Activated CD4-positive, alpha-beta T cell treated with anti-CD3 and anti-CD28 coated beads, Interleukin-2, amount 50 U/mL, for 24 hours (primary cell): ENCODE measurements around the gene TBC1D32.
"Not testable (repeated sequence)": the region's sequence is repeated elsewhere in the genome, so short reads cannot be mapped to it uniquely, and the experiment has no call there.

ENCODE experiments used
- DNase-seq, 2 donors: peaks; one replicate each; pipeline ENCODE4 v3.0.0-alpha.2; 2020; ENCODE audit warnings: low read depth in 1 of 2, low spot score in 1 of 2

The TBC1D32 gene, protein sequence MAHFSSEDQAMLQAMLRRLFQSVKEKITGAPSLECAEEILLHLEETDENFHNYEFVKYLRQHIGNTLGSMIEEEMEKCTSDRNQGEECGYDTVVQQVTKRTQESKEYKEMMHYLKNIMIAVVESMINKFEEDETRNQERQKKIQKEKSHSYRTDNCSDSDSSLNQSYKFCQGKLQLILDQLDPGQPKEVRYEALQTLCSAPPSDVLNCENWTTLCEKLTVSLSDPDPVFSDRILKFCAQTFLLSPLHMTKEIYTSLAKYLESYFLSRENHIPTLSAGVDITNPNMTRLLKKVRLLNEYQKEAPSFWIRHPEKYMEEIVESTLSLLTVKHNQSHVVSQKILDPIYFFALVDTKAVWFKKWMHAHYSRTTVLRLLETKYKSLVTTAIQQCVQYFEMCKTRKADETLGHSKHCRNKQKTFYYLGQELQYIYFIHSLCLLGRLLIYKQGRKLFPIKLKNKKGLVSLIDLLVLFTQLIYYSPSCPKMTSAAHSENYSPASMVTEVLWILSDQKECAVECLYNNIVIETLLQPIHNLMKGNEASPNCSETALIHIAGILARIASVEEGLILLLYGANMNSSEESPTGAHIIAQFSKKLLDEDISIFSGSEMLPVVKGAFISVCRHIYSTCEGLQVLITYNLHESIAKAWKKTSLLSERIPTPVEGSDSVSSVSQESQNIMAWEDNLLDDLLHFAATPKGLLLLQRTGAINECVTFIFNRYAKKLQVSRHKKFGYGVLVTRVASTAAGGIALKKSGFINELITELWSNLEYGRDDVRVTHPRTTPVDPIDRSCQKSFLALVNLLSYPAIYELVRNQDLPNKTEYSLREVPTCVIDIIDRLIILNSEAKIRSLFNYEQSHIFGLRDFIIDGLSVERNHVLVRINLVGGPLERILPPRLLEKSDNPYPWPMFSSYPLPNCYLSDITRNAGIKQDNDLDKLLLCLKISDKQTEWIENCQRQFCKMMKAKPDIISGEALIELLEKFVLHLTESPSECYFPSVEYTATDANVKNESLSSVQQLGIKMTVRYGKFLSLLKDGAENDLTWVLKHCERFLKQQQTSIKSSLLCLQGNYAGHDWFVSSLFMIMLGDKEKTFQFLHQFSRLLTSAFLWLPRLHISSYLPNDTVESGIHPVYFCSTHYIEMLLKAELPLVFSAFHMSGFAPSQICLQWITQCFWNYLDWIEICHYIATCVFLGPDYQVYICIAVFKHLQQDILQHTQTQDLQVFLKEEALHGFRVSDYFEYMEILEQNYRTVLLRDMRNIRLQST

DNA sequence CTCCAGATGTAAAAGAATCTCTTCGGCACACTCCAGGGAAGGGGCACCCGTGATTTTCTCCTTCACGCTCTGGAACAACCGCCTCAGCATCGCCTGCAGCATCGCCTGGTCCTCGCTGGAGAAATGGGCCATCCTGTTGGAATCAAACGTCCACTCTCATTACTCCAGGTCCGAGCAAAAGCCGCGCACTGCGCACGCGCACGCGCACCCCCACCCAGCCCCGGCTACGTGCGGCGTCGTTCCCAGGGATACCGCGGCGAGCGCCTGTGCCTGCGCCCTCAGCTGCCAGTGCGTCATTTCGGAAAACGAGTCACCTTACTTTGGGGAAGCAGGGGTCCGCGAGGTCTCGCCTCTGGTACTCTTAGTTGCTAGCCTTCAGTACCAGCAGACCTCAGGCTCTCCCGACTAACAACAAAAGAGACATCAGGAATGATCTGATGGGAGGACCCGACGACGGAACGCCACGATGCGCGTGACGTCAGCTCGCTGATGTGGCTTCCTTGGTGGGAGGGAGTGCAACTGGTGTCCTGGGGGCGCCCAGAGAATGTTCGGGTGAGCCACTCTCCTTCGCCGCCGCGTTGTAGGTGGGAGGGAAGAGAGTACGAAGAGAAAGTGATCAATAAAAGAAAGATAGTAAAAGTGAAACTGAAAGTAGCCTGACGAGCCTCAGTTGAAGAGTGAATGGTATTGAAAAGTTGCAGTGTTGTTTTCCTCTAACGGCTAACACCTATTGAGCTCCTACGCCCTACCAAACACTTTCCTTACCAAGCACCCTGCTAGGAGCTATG is at the start of gene TBC1D32:
Gene TBC1D32, minus strand, starts transcription at position 182 of the 788 bp plus-strand sequence. Its CDS starts 50 bp downstream, at position 132.
- DNase-seq: peak; percentile 77

DNA sequence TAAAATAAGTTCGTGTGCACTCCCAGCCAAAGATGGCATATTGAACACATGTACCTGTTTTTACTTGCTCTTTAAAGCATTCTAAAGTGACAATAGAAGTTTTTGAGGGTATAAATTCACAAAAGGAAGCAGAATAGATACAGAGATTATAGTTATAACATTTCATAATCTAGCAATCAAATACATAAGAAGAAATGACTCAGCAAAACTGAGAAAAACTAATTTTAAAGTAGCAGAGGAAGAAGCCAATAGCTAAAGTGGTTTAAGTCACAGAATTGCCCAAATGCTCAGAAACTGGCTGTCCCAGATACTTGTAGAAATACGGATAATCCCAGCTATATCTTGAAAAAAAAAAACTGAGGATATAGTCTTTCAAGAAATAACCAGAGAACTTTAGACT is 49.2 kb upstream of the TBC1D32 start:
- DNase-seq: no peak

DNA sequence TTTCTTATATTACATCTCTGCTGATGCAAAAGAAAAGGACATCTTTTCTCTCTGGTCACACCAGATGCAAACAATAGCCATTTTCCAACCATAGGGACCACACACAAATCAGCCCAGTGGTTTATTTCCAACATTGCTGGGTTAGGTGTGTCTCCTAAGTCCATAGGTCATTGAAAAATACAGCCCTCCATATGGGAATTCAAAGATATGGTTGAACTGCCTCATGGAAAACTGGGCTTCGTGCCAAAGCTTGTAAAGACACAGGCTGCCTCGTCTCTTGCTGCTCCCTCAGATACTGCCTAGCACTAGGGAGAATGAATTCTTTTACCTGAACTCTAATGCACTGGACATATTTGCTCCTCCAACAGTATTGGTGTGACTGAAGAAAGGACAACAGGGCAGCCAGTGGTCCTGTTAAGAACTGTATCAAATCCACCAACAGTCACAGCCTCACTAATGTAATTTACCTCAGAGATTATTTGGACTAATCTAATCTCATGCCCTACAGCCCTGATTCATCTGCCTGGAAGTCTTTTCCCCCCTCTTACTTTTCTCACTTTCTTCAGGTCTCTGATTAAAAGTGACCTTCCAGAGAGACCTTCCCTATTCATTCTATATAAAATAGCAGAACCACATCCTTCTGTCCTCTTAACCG is 48.3 kb upstream of the TBC1D32 start:
- DNase-seq: no peak

DNA sequence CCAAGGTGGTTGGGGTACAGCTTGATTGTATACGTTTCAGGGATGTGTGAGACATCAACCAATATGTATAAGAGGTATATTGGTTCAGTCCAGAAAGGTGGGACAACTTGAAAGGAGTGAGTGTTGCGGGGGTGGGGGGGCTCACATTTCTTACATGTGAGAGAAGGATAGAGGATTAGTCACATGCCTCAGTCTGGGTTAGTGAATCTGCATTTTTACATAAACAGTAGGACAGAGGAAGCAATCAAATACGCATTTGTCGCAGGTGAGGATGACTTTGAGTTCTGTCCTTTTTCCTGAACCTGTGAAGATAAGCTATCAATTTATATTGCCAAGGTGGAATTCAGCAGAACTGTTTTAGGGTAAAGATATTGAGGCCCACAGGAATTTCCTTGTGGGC is 42.1 kb upstream of the TBC1D32 start:
- DNase-seq: no peak

DNA sequence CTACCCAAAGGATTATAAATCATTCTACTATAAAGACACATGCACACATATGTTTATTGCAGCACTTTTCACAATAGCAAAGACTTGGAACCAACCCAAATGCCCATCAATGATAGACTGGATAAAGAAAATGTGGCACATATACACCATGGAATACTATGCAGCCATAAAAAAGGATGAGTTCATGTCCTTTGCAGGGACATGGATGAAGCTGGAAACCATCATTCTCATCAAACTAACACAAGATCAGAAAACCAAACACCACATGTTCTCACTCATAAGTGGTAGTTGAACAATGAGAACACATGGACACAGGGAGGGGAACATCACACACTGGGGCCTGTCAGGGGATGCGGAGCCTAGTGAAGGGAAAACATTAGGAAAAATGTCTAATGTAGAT is 39.9 kb upstream of the TBC1D32 start:
- DNase-seq: not testable (repeated sequence)

DNA sequence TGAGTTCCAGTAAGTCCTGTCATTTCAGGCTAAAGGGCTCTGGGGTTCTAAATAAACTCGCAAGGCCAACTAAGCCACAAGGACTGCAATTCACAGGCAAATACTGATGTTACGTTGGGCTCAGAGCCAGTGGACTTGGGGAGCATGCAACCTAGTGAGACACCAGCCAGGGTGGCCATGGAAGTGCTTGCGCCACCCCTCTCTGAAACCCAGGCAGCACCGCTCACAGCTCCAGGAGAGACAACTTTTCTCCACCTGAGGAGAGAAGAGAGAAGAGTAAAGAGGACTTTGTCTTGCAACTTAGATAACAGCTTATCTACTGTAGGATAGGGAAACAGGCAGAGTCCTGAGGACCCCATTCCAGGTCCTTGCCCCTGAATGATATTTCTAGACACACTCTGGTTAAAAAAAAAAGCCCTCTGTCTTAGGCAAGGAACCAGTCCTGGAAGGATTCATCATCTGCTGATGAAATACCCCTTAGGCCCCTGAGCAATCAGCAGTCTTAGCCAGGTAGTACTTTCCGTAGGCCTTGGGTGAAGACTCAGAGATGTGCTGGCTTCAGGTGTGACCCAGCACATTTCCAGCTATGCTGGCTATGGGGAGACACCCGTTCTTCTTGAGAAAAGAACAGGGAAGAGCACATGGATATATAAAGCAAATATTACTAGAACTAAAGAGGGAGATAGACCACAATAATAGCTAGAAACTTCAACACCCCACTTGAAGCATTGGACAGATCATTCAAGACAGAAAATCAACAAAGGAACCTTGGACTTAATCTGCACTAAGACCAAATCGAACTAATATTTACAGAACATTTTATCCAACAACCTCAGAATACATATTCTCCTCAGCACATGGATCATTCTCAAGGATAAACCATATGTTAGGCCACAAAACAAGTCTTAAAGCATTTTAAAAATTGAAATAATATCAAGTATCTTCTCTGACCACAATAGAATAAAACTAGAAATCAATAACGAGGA is 31.5 kb upstream of the TBC1D32 start:
- DNase-seq: no peak

DNA sequence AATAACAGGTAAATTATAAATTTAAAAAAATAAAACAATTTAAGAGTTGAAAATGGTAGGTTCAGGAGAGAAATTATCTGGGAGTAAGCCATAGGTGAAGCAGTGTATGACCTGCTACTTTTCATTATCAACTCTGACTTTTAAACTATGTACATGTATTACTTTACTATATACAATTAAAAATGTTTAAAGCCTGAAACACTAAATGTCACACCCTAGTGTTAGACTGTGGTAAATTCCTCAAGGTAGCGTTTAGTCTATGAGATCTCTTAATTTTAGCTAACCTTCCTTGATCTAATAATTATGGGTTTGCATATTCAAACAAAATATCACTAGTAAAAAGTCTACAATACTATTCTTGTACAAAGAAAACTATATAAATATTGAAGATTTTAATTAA is 22.3 kb upstream of the TBC1D32 start:
- no peak for DNase-seq

DNA sequence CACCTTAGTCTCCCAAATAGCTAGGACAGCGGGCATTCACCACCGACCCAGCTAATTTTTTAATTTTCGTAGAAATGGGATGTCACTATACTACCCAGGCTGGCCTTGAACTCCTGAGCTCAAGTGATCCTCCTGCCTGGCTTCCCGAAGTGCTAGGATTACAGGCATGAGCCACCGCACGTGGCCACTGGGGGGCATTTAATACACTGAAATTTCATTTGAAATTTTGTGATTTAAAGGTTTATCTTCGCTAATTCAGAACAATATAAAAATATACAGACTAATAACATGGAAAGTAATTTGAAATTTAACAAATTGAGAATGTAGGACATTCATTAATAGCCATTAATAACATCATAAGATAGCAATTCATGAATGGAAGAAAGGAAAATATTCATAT is 20.5 kb upstream of the TBC1D32 start:
- DNase-seq: no peak

DNA sequence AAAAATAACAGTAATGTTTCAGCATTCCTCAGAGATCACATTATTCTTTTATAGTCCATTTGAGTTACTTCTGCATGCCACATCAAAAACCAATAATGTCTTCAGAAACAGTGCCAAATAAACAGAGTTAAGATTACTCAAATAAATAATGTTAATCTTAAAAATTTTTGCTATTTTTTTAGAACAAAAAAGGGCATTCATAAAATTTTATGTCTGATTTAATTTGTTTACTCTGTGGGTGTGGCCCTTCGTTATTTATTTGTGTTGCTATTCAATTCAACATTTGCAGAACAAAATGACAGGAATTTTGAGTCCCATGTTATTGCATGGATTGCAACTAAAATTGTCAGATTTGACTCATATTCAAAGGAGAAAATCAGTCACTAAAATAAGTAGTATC is 18.7 kb upstream of the TBC1D32 start:
- no peak for DNase-seq

DNA sequence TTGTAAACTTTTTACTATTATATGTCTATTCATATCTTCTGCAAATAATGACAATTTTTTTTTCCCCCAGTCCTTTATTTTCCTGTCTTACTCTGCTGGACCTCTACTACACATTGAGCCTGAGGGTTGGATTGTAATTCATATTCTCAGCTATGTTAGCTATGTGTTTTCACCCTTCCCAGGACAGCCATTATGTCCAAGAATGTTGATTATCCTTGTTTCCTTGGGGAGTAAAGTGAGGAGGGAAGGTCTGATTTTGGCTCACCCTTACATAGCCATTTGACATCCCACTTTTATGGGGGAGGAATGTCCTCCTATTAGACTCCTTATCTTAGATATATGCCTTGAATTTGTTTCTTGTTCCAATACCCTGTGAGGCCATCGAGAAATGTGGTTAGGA is 17.6 kb upstream of the TBC1D32 start:
- no peak for DNase-seq

DNA sequence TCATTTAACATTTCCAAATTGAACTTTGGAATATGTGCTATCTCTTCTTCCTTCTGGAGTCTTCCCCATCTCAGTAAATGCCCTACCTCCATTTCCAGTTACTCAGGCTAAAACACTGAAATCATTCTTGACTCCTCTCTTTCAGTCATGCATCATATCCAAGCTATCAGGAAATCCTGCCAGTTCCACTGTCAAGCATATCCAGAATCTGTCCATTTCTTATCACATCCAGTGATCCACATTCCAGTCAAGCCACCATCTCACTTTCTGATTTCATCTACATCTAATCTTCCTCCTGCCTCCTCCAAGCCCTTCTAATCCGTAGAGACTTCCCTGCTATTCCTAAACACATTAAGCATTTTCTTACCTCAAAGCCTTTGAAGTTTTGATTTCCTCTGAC is 15.3 kb upstream of the TBC1D32 start:
- DNase-seq: no peak

DNA sequence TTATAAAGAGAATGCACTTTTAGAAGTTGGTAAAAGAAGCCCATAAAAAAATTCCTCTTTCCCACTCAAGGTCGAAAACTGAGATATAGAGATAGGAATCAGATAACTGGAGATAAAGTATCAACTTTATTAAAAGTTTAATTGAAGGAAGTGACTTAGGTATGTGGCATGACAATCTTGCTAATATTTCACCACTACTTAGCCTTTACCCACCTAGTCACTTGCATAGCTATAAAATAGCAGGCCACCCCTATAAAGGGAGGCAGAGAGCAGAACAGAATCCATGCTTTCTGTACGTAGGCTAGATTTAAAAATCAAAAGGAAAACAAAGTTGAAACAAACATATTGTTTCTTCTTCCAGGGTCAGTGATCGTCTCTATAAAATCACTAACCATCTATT is 13.2 kb upstream of the TBC1D32 start:
- DNase-seq: no peak

DNA sequence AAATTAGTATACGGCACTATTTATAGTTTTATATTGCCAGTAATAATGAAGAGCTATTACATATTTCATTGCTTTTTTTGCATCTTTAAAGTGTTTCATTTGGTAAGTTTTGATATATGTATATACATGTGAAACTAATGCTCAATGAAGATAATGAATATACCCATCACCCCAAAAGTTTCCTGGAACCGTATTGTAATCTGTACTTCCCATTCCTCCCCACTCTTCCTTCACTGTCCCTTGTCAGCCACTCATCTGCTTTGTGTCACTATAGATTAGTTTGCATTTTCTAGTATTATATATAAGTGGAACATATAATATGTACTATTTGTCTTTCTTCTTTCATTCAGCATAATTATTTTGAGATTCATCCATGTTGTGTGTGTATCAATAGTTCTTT is 10.3 kb upstream of the TBC1D32 start:
- no peak for DNase-seq

DNA sequence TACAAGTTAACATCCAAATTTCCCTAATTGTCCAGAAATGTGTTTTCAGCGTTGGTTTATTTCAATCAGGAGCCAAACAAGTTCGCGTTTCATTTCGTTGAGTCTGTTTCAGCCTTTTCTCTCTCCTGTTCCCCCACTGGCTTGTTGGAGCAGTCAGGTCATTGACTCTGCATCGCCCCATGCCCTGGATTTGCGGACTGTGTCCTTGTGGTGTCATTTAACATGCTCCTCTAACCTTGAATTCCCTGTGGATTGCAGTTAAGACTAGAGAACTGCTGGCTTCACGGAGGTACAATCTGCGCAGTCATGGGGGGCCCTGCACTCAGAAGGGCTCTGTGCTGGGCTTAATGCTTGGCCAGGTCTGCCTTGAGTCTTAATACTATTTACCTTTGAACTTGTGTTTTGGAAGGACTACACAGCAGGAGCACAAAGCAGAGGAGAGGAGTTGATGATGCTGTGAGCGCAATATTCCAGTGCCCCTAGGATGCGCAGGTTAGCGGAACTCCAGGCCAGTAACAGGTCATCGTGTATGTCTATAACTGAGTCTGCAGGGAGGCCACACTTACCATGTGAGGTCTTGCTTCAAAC is 5.5 kb upstream of the TBC1D32 start:
- no peak for DNase-seq

DNA sequence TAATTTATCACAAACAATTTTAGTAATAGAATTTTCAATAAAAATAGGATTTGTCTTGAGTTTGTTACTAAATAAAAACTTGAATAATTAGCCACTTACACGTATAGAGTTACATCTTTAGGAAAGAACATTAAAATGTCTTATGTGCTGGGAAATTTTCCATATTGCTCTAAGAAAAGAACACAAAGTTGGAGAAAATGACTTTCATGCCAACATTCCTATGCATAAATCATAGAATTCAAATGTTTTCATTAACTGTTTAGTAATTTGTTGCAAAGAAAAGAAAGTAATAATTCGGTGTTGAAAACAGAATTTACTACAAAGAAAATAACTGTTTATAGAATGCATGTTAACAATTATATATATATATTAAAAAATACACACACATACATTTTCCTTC is 4.7 kb upstream of the TBC1D32 start:
- DNase-seq: no peak

DNA sequence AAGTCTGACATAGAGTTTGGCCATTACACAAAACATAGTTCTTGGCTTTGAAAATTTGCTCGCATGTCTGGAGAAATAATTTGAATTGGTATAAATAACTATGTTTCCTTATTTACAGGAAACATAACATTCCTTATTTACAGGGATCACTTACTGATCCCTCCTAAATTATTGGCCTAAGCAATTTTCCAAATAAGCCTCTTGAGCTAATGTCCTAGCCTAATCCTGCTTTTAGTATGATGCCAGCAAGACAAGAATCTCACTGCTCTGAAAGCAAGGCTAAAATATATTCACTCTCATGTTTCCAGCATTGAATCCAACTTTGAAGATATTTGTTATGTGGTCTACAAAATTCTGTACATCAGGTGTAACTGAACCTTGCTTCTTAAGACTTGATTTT is 4.1 kb upstream of the TBC1D32 start:
- no peak for DNase-seq

DNA sequence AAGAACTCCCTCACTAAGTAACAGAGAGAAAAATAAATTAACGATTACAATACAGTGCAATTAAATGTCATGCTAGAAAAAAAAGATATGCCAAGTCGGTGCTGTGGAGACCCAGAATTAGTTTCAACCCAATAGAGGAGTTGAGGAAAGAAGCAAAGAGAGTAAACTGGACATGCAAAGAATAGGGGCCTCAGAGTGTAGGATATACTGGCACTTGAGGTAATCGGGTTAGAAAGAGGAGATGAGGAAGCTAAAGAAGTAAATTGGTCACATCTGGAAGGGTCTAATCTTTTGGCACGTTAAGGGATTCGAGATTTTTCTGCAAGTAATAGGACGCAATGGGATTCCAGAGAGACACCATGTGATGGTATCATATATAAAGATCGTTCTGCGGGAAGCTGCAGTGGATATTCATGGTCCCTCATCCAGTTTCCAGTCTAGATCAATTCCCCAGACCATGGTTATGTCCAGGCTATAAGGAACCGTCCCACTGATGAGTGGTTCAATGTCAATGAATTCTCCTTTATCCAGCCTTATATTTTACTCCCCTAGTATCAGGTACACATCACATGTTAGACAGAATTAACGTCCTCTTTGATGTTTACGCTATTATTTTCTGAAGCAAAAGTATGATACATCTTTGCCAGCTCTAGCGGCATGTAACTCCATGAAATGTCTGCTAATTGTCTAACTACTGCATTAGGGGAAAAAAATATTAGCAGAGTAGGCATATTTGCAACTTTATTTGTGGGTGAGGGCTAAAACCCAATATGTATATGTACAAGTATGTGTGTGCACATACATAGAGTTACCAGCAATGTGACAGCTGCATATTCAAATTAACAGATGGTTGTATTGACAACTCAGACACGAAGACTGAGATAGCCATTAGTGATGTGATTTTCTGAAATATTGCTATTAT is 1.1 kb upstream of the TBC1D32 start:
- DNase-seq: no peak

DNA sequence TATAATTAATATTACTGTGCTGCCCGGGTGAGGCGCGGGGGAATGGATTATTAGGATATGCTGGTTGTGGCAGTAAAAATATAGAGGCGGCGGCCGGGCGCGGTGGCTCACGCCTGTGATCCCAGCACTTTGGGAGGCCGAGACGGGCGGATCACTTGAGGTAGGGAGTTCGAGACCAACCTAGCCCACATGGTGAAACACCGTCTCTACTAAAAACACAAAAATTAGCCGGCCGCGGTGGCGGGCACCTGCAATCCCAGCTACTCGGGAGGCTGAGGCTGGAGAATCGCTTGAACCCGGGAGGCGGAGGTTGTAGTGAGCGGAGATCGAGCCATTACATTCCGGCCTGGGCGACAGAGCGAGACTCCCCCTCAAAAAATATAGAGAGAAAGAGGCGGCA is 586 bp downstream of the TBC1D32 start:
- DNase-seq: not testable (repeated sequence)
